HL-60 (cell line): ENCODE measurements around the gene CSF3.

ENCODE experiments used
- DNase-seq, 2 experiments: peaks; one replicate each; pipeline ENCODE4 v3.0.0-alpha.2; 2010 to 2020; ENCODE audit warnings: low read depth in 1 of 2, low spot score in 1 of 2
- H3K27ac ChIP-seq: fragments of 250-450 bp; sonication (Bioruptor Pico); replicated peaks from 2 replicates; pipeline ENCODE4 v1.5.1; 2020; ENCODE audit warnings: mild to moderate bottlenecking, moderate library complexity
- H3K27me3 ChIP-seq: fragments of 250-450 bp; sonication (Bioruptor Pico); 2 replicates; pipeline ENCODE4 v1.5.1; 2021; ENCODE audit warnings: mild to moderate bottlenecking, moderate library complexity; ENCODE audit not compliant: insufficient read depth, poor library complexity, severe bottlenecking
- H3K4me3 ChIP-seq: replicated peaks from 2 replicates; pipeline ENCODE4 v1.5.1; 2011; ENCODE audit warnings: mild to moderate bottlenecking, control low read depth, low read length; ENCODE audit not compliant: insufficient read depth
- CTCF ChIP-seq: IDR thresholded peaks from one replicate; pipeline ENCODE4 v1.5.1; 2011; ENCODE audit warnings: low read length, control low read depth, inconsistent platforms; ENCODE audit not compliant: insufficient read depth
- GABPA ChIP-seq: IDR thresholded peaks from 2 replicates; pipeline ENCODE4 v1.6.1; 2012; ENCODE audit warnings: low read depth
- POLR2AphosphoS5 ChIP-seq: IDR thresholded peaks from 2 replicates; pipeline ENCODE4 v1.6.1; 2012; ENCODE audit warnings: low read depth
- REST ChIP-seq: IDR thresholded peaks from 2 replicates; pipeline ENCODE4 v1.6.1; 2012; ENCODE audit warnings: low read depth; ENCODE audit not compliant: insufficient replicate concordance
- SPI1 ChIP-seq: IDR thresholded peaks from 2 replicates; pipeline ENCODE4 v1.6.1; 2012; ENCODE audit warnings: low read depth, mild to moderate bottlenecking, borderline replicate concordance

Gene CSF3

GRCh38 chr17:39979893-39980350 lies 35.3 kb upstream of the CSF3 start:
- H3K4me3 ChIP-seq: peak overlapping the region; percentile 66
- H3K27me3 ChIP-seq: no peaks in the 10 kb centered on the region
- peak; percentile 43 to 46 for DNase-seq
- TF ChIP-seq SPI1: peak; percentile 42; the same call in 1 of the 2 replicates
- TF ChIP-seq GABPA: no peak
- no peak for TF ChIP-seq REST
- H3K27ac ChIP-seq: peak overlapping the region; percentile 88

GRCh38 chr17:39980351-39981206 lies 34.7 kb upstream of the CSF3 start, which contains the start of gene PSMD3:
Gene PSMD3, plus strand, starts transcription at chr17:39980807. Its CDS starts 164 bp downstream, at chr17:39980971.
- peak within 1 kb of the TSS; percentile 88 for H3K27ac ChIP-seq
- DNase-seq: peak; percentile 99
- peak within 1 kb of the TSS; percentile 91 for H3K4me3 ChIP-seq
- 0 out of 2 replicates have a peak, but pooled peaks have one; percentile 8 for TF ChIP-seq GABPA
- peak; percentile 89 for TF ChIP-seq POLR2AphosphoS5
- peak; percentile 56 for TF ChIP-seq CTCF
- no peak for TF ChIP-seq SPI1
- peak; percentile 61 for TF ChIP-seq REST
- H3K27me3 ChIP-seq: no peaks in the 10 kb centered on the region

GRCh38 chr17:39981207-39981741 lies 34.0 kb upstream of the CSF3 start:
- TF ChIP-seq CTCF (no peak), SPI1 (no peak), POLR2AphosphoS5 (no peak), REST (no peak), GABPA (no peak)
- peak overlapping the region; percentile 88 for H3K27ac ChIP-seq
- H3K27me3 ChIP-seq: no peaks in the 10 kb centered on the region
- peak overlapping the region; percentile 91 for H3K4me3 ChIP-seq
- DNase-seq: peak in 1 of 2 experiments; percentile 15
